NCI-H128 (cell line): Measurements from ENCODE around the gene KDM4B.

Experiments
- DNase-seq: peaks from one replicate; lab custom pipeline; 2025; ENCODE audit not compliant: unreplicated experiment; lab: John Stamatoyannopoulos, UW

Gene KDM4B

DNA sequence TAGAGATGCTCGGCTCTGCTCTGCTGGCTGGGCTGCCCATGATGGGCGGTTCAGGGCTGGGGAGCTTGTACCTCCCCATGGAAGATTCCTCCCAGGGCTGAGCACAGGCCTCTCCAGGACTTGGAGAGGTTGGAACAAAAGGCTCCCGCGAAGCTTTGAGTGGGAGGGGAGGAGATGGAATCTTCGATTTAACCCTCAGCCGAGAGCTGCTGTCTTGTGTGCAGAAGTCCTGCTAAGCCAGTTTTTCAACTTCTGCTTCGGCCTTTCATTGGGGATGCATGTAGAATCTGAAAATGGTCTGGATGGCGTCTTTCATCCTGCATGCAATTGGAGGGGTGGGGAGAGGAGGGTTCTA, 163.3 kb downstream of the KDM4B start:
- DNase-seq = peak; percentile 57

- no peak for DNase-seq
Measured at GRCh38 chr19:5132698-5133651, 164.1 kb downstream of the KDM4B start.

- DNase-seq = no peak
Measured at GRCh38 chr19:5133986-5134595, 165.2 kb downstream of the KDM4B start.

DNA sequence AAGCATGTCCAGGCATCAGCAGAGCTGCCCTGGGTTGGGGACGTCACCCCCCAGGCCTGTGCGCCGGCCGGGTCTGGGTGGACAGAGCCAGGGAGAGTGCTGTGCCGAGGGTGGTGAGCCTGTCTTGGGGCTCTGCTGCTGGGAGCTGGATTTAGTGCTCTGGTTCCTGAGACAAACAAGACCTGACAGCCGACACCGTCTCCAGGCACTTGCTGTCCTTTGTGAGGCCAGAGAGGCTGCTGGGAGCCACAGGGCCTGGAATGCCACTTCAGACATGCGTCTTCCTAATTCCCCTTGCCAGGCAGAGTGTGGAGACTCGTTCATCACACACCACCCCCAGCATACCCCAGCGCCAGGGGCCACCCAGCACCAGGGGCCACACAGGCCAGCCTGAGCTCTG, 165.8 kb downstream of the KDM4B start:
- DNase-seq = no peak

DNA sequence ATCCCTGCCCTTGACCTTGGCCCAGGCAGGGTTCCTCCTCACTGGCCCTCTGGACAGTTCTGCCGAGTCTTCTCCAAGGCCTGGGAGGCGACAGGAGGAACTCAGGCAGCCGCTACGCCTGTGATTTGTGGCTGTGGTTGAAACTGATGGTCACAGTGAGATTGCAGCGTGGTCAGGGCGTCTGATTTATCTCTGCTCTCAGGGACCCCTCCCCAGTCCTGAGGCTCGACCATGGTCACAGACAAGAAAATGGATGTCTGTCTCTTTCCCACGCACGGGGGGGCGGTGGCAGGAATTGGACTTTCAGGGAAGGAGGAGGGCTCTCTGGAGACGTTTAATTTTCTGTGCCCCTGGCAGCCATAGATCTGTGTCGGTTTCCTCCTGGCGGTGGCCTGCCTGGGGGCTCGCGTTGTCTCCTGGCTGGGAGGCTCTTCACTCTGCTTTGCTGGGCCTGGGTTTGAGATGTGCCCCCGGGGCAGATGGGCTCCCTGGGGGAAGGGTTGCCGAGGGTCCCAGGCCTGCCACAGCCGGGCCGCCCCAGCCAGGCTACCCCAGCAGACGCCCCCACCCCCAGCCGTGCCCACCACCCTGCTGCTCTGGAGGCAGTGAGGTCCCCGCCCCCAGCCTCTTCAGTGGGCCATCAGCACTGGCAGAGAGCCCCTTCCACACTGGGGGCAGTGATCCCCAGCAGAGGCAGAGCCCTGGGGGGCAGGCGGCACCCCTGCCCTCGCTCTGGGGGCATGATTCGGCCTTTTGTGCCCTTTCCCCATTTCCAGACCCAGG, 167.4 kb downstream of the KDM4B start:
- no peak for DNase-seq

DNA sequence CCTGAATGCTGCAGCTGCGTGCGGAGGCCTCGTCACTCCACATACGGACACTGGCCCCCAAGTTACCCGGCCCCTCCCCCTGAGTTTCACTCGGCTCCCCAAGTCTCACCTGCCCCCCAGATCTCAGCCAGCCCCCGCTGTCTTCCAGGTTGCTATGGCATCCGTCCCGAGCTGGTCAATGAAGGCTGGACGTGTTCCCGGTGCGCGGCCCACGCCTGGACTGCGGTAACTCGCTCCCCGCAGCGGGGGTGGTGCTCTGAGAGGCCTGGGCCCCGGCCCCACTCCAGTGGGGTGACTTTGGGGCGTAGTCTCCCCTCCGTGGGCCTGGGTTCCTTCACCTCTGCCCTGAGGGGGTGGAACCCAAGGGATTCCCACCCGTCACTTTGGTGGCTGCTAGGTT, 168.2 kb downstream of the KDM4B start:
- DNase-seq = no peak

DNA sequence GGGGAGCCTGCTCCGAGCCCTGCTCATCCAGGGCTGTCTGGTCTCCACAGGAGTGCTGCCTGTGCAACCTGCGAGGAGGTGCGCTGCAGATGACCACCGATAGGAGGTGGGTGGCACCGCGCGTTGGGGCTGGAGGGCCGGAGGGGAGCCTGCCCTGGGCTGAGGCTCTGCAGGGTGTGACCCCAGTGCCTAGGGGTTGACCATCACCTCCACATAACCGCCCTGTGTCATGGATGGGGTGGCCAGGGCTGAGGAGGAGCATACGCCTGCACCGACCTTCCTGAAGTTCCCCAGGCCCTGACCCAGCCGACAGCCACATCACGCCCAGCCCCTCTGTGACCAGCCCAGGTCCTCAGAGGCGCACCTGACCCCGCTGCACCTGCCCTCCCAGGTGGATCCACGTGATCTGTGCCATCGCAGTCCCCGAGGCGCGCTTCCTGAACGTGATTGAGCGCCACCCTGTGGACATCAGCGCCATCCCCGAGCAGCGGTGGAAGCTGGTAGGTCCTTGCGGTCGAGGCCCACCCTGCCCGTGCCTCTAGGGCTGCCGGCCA, 168.7 kb downstream of the KDM4B start:
- DNase-seq = no peak

GRCh38 chr19:5138606-5139582, 170.0 kb downstream of the KDM4B start:
- DNase-seq = no peak

DNA sequence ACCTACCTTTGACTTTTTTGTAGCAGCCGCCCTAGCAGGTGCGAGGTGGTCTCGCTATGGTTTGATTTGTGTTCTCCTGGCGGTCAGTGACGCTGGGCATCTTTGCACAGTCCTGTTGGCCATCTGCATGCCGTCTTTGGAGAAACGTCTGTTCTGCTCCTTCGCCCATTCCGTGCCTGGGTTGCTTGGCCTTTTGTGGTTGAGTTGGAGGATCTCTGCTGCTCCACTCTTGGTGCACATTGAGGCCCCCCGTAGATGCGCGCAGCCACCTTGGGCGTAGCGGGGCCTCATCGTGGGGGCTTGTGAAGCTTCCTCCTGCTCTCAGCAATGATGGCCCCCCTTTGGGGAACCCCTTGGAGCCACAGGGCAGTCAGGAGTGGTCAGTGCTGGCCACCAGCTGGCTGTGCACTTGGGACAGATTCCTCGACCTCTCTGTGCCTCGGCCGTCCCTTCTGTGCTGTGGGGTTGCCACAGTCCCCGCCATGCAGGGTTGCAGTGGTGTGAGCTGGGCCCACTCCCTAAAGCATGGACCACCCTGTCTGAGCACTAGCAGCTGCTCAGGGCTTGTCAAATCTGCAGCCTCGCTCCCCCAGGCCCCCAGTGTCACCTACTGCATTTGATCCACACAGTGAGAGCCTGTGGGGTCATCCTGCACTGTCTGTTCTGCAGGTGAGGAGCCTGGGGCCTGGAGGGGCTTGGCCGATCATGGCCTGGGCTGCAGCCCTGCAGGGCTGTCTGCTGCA, 170.8 kb downstream of the KDM4B start:
- no peak for DNase-seq

GRCh38 chr19:5141129-5141849, 172.4 kb downstream of the KDM4B start:
- no peak for DNase-seq

DNA sequence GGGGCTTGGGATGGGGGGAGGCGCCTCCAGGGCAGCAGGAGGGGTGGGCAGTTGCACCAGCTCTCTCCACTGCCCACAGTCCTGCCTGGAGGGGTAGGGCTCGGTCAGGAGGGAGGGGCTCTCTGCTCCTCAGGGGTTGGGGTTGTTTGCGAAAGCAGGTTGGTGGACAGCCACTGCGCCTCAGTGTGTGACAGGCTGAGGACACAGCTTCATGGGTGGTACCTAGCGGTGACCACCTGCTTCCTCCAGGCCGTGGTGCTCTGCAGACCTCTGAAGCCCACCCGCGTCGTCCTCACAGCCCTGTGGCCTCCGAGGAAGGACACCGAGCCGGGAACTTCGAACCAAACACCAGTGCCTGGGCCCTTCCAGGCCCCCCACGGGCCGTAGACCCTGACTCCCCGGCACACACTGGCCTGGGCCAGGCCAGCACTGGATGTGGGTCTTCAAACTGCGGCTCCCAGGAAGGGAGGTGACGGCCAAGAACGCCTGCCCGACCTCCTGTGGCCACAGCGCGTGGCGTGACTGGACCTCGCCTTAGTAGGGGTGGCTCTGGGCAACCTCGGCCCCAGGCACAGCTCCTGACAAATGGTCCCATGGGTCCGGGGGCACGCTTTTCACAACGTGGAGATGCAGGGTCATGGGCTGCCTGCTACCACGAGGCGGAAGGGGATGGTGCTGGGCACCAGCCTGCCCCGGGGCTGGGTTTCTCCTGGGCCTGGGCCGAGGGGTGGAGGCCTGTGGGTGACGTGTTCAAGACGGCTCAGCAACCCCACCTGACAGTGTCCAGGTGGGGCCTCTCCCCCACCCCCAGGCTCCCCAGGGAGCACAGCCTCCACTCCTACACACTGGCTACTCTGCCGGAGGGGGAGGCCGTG, 173.2 kb downstream of the KDM4B start:
- no peak for DNase-seq

DNA sequence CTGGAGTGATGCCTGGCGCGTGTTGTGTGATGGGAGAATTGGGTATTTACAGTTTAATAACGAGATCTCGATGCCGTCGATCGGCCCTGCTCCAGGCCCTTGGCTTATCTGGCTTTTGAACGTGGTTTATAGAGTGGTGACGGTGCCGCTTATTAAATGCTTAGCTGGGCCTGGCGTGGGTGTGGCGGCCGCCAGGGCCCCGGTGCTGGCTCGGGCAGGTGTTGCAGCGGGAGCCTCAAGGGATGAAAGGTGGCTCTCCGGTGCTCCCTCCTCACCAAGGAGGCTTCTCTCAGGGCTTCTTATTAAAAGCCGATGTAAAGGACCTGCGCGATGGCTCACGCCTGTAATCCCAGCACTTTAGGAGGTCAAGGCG, 173.8 kb downstream of the KDM4B start:
- no peak for DNase-seq

DNA sequence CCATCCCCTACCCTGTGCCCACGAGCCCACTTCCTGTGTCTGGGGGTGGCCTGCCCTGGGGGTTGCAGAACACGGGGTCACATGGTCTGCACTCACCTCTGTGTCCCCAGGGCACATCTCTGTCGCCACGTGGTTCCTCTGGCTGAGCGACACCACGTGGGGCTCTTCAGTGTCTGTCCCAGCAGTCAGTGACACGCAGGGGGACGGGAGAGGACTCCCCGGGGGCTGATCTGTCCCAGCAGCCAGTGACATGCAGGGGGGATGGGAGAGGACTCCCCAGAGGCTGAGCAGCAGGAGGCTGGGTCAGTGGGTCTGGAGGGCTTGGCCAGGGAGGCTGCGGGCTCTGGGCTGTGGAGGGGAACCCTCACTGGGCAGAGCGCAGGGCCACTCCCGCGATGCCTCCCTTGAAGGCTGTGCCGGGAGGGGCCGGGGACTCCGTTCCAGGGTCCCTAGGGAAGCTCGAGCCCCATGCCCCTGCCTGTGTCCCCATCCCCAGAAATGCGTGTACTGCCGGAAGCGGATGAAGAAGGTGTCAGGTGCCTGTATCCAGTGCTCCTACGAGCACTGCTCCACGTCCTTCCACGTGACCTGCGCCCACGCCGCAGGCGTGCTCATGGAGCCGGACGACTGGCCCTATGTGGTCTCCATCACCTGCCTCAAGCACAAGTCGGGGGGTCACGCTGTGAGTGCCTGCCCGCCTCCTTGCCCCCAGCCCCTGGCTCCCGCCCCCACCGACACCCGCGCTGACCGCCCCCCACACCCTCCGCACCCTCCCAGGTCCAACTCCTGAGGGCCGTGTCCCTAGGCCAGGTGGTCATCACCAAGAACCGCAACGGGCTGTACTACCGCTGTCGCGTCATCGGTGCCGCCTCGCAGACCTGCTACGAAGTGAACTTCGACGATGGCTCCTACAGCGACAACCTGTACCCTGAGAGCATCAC, 174.8 kb downstream of the KDM4B start:
- no peak for DNase-seq

DNA sequence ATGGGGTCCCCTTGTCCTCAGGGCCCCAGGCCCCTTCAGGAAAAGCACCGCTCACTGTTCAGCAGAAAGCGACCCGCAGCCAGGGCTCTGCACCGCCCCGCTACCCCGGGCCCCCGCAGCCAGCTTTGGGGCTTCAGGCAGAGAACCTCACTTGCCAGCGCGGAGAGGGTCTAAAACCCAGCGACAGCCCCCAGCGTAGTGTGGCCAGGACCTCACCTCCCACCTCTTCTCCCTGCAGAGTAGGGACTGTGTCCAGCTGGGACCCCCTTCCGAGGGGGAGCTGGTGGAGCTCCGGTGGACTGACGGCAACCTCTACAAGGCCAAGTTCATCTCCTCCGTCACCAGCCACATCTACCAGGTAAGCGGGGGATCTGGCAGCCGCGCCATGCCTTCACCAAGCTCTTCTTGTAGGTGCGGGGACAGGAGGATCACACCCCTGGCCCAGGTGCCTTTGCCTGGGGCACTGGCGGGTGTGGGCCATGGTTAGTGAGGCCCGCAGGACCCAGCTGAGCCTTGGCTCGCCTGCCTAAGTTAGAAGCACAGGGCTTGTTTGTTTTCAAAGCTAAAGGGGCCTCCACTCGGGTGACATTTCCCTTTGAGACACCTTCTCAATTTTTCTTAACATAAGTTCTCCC, 175.7 kb downstream of the KDM4B start:
- no peak for DNase-seq

- no peak for DNase-seq
Measured at GRCh38 chr19:5145521-5146511, 176.9 kb downstream of the KDM4B start.
